ENCODE results near the gene SLC31A2.
A peak's percentile ranks its signal among the peaks of the same experiment; 100 is the strongest.
"Not testable (repeated sequence)": the region's sequence is repeated elsewhere in the genome, so short reads cannot be mapped to it uniquely, and the experiment has no call there.

The SLC31A2 gene, protein sequence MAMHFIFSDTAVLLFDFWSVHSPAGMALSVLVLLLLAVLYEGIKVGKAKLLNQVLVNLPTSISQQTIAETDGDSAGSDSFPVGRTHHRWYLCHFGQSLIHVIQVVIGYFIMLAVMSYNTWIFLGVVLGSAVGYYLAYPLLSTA

DNA sequence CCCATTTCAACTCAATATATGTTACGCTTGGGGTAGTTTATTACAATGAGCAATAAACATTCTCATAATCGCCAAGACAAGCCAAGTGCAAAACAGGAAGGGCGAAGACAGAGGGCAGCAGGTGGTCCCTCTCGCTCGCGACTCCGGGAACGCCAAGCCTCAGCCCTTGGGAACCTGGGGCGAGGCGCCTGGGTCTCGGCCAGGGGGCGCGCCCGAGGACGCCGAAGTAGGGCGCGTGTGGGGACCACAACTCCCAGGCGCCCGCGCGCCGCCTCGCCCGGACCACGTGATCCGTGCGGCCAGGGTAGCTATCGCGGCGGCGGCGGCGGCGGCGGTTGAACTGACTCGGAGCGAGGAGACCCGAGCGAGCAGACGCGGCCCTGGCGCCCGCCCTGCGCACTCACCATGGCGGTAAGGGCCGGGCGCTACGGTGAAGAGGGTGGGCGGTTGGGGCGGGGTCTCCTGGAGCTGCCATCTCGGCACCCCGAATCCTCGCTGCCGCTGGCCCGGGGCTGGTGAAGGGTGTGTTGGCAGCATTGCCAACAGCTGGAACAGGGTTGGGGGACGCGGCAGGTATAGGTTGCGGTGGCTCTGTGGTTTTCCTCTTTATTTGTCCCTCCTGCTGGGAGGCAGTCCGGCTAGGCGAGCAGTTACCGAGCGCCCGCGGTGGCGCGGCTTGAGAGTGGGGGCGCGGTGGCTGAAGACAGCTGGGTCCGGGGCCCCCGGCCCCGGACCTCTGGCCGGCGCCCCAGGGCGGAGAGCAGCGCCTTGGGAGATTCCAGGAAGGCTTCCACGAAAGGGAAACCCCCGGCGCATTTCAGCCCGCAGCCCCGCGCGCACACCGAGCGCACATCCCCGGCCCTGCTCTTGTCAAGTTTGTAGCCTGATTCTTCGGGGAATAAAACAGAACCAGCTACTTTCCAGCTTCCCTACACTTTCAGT, at the start of gene SLC31A2:
Gene SLC31A2, plus strand, starts transcription at position 338 of the 942 bp plus-strand sequence. Its CDS starts 68 bp downstream, at position 406.
- Histone ChIP-seq H3K4me2 (ENCODE audit: low read length) (peak within 1 kb of the TSS; percentile 91), H3K79me2 (ENCODE audit: low read length) (no peaks in the 10 kb centered on the region), H3K27ac (ENCODE audit: low read length) (no peak within 1 kb of the TSS), H3K9me3 (ENCODE audit: insufficient read depth, low read length) (no peaks in the 10 kb centered on the region), H3K27me3 (ENCODE audit: low read depth, low read length) (peaks cover 6% of the 10 kb centered on the region), H4K20me1 (ENCODE audit: insufficient read depth, low read length) (no peaks in the 10 kb centered on the region), H2AFZ (ENCODE audit: low read depth, low read length) (peak within 1 kb of the TSS; percentile 92), H3K4me1 (ENCODE audit: low read length) (peaks cover 4% of the 10 kb centered on the region; the same call in 1 of the 2 replicates), H3K4me3 (ENCODE audit: low read length) (peak within 1 kb of the TSS; percentile 92), H3K9ac (ENCODE audit: low read length) (peak within 1 kb of the TSS; percentile 64), H3K36me3 (replicated peaks; ENCODE audit: low read depth, low read length) (no peaks in the 10 kb centered on the region)
- TF ChIP-seq EZH2phosphoT487 (IDR thresholded peaks at IDR 0.05; ENCODE audit: low read depth), result no peak
- TF ChIP-seq CTCF (IDR thresholded peaks at IDR 0.05; ENCODE audit: low read depth, low read length), result peak; percentile 47

GRCh38 chr9:113105345-113105744, 45.5 kb upstream of the SLC31A2 start:
- H3K4me2 ChIP-seq (ENCODE audit: low read length); H2AFZ ChIP-seq (ENCODE audit: low read depth, low read length); H3K79me2 ChIP-seq (ENCODE audit: low read length); H3K27me3 ChIP-seq (ENCODE audit: low read depth, low read length); H3K9ac ChIP-seq (ENCODE audit: low read length); H3K27ac ChIP-seq (ENCODE audit: low read length); H3K9me3 ChIP-seq (ENCODE audit: insufficient read depth, low read length); H3K4me3 ChIP-seq (ENCODE audit: low read length); H3K4me1 ChIP-seq (ENCODE audit: low read length); H4K20me1 ChIP-seq (ENCODE audit: insufficient read depth, low read length); H3K36me3 ChIP-seq (replicated peaks; ENCODE audit: low read depth, low read length): not testable (repeated sequence)

DNA sequence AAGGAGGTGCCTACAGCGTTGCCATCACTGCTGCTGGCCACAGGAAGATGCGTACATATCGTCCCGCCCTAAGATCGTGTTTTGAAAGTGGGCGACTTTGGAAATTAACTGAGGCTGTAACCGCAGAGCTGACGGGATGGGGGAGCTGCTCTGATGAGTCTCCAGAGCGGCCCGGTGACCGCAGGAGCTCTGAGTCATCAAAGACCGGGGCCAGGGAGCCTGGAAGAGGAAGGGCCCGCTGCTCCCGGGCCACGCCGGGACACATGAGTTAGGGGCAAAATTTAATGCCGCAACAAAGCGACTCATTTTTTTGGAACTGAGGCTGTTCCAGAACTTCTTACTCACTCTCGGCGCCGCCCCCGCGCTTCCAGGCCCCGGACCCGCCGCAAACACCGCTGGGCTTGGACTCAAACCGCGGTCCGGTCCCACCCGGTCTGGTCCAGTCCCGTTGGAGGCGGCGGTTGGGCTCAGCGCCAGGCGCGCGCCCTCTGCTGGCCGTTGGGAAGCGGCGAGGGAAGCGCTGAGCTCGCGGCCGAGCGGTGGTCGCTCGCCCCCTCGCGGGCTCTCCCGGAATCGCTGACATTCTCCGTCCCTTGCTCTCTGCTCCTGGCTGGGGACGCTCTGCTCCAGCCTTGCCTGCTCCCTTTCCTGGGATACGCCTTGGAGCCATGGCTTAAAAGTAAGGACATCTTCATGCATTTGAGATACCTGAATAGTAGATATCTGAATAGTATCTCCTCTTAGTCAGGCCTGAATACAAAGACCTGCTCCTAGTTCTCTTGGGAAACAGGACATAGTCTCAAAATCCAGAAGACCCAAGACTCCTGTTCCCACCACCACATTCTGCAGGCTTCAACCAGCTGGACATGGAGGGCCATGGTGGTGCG, 39.5 kb upstream of the SLC31A2 start:
- not testable (repeated sequence) for H3K9ac ChIP-seq (ENCODE audit: low read length)

DNA sequence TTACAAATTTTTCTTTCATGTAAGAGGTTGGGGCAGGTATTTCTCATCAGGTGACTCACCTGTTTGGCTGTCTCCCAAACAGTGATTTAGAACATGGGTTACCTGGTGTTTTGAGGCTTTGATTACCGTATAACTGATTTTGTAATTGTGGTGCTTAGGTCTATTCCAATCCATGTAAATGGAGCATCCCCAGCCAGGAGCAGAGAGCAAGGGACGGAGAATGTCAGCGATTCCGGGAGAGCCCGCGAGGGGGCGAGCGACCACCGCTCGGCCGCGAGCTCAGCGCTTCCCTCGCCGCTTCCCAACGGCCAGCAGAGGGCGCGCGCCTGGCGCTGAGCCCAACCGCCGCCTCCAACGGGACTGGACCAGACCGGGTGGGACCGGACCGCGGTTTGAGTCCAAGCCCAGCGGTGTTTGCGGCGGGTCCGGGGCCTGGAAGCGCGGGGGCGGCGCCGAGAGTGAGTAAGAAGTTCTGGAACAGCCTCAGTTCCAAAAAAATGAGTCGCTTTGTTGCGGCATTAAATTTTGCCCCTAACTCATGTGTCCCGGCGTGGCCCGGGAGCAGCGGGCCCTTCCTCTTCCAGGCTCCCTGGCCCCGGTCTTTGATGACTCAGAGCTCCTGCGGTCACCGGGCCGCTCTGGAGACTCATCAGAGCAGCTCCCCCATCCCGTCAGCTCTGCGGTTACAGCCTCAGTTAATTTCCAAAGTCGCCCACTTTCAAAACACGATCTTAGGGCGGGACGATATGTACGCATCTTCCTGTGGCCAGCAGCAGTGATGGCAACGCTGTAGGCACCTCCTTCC, 37.9 kb upstream of the SLC31A2 start:
- not testable (repeated sequence) for H3K27ac ChIP-seq (ENCODE audit: low read length); H3K4me2 ChIP-seq (ENCODE audit: low read length); H2AFZ ChIP-seq (ENCODE audit: low read depth, low read length); H3K36me3 ChIP-seq (replicated peaks; ENCODE audit: low read depth, low read length); H3K79me2 ChIP-seq (ENCODE audit: low read length); H3K9ac ChIP-seq (ENCODE audit: low read length); H3K27me3 ChIP-seq (ENCODE audit: low read depth, low read length); H3K4me1 ChIP-seq (ENCODE audit: low read length); H3K9me3 ChIP-seq (ENCODE audit: insufficient read depth, low read length); H4K20me1 ChIP-seq (ENCODE audit: insufficient read depth, low read length); H3K4me3 ChIP-seq (ENCODE audit: low read length)
- peak; percentile 12; the same call in 1 of the 2 replicates for TF ChIP-seq CTCF (IDR thresholded peaks at IDR 0.05; ENCODE audit: low read depth, low read length)

More for the DNA sequence above, 39.5 kb upstream of the SLC31A2 start:
- H3K4me3 ChIP-seq (ENCODE audit: low read length); H2AFZ ChIP-seq (ENCODE audit: low read depth, low read length); H3K9me3 ChIP-seq (ENCODE audit: insufficient read depth, low read length); H3K4me1 ChIP-seq (ENCODE audit: low read length); H3K27ac ChIP-seq (ENCODE audit: low read length); H3K27me3 ChIP-seq (ENCODE audit: low read depth, low read length); H3K36me3 ChIP-seq (replicated peaks; ENCODE audit: low read depth, low read length); H4K20me1 ChIP-seq (ENCODE audit: insufficient read depth, low read length); H3K79me2 ChIP-seq (ENCODE audit: low read length): not testable (repeated sequence)
- 0 out of 2 replicates have a peak overlapping the region, but pooled peaks have one; percentile 20 for H3K4me2 ChIP-seq (ENCODE audit: low read length)

GRCh38 chr9:113118829-113119228, 32.0 kb upstream of the SLC31A2 start:
- not testable (repeated sequence) for H4K20me1 ChIP-seq (ENCODE audit: insufficient read depth, low read length); H3K4me2 ChIP-seq (ENCODE audit: low read length); H2AFZ ChIP-seq (ENCODE audit: low read depth, low read length); H3K9ac ChIP-seq (ENCODE audit: low read length); H3K4me3 ChIP-seq (ENCODE audit: low read length); H3K36me3 ChIP-seq (replicated peaks; ENCODE audit: low read depth, low read length); H3K79me2 ChIP-seq (ENCODE audit: low read length); H3K4me1 ChIP-seq (ENCODE audit: low read length); H3K9me3 ChIP-seq (ENCODE audit: insufficient read depth, low read length); H3K27ac ChIP-seq (ENCODE audit: low read length); H3K27me3 ChIP-seq (ENCODE audit: low read depth, low read length)
